ENCODE results near the gene SIAH1.
"Not testable (repeated sequence)": the region's sequence is repeated elsewhere in the genome, so short reads cannot be mapped to it uniquely, and the experiment has no call there.

Gene SIAH1

DNA sequence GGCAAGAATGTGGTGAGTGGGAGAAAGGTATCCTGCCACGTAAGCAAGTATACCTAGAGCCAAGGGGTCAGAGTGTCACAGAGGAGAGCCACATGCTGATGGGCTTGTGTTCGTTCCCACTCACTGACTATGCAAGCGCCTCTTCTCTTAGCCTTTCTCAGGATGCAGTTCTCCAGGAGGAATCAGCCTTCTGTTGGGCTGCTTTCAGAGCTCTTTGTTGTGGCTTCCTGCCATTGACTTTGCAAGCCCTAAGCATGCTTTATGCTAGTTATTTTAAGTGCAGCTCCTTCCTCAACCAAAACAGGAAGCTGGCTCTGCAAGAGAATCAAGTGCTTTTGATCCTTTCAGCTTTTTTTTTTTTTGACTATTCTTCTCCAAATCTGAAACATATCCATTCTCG lies 66.6 kb downstream of the SIAH1 start:
- H3K18ac ChIP-seq (ENCODE audit: low read length) = no peak overlapping the region
- WGBS, 2 donors (ENCODE audit: extremely low coverage in 2 of 2, insufficient read length in 2 of 2, insufficient replicate concordance in 1 of 2) = no CpG with 5 or more reads among the region's 4 CpGs
- H3K4me2 ChIP-seq (ENCODE audit: insufficient read depth, low read length, poor library complexity, severe bottlenecking) = no peak overlapping the region
- no peak overlapping the region for H3K23ac ChIP-seq (ENCODE audit: low read depth, low read length, poor library complexity)
- H3K79me1 ChIP-seq (ENCODE audit: low read depth, low read length) = no peaks in the 10 kb centered on the region
- H2BK12ac ChIP-seq (ENCODE audit: low read length) = no peak overlapping the region
- H3K27me3 ChIP-seq (ENCODE audit: control insufficient read depth in 3 of 3, insufficient read depth in 3 of 3, low read depth in 1 of 3, low read length in 3 of 3) = peaks cover 0 to 2% (median 0%) of the 10 kb centered on the region in 3 experiments
- H4K91ac ChIP-seq (ENCODE audit: low read depth, low read length, poor library complexity) = no peak overlapping the region
- no peak overlapping the region for H4K8ac ChIP-seq (ENCODE audit: low read depth, low read length)
- H2AFZ ChIP-seq (ENCODE audit: low read length) = no peak overlapping the region
- no peak overlapping the region for H3K9ac ChIP-seq (ENCODE audit: low read depth, low read length, poor library complexity)
- no peak overlapping the region for H3K4ac ChIP-seq (ENCODE audit: low read length)
- H3K14ac ChIP-seq (ENCODE audit: low read length) = no peak overlapping the region
- H2BK120ac ChIP-seq (ENCODE audit: low read depth, low read length) = no peak overlapping the region
- no peak overlapping the region for H2AK5ac ChIP-seq (ENCODE audit: low read depth, low read length)
- H3K36me3 ChIP-seq (replicated peaks in 1 of 2; ENCODE audit: control insufficient read depth in 2 of 2, insufficient read depth in 2 of 2, low read length in 2 of 2) = peaks cover 3 to 21% of the 10 kb centered on the region in 2 donors
- H3K4me3 ChIP-seq (ENCODE audit: low read length in 2 of 2) = no peak overlapping the region
- no peaks in the 10 kb centered on the region for H3K9me3 ChIP-seq (replicated peaks in 1 of 2; ENCODE audit: control insufficient read depth in 2 of 2, insufficient read depth in 1 of 2, low read depth in 1 of 2, low read length in 2 of 2)
- no peaks in the 10 kb centered on the region for H3K4me1 ChIP-seq (ENCODE audit: control insufficient read depth in 2 of 2, insufficient read depth in 1 of 2, low read depth in 1 of 2, low read length in 2 of 2)
- no peak overlapping the region for H3K27ac ChIP-seq (replicated peaks; ENCODE audit: low read length)
- no peak overlapping the region for H2BK15ac ChIP-seq (ENCODE audit: low read length)
- DNase-seq (ENCODE audit: low spot score) = no peak
- no peak overlapping the region for H2BK5ac ChIP-seq (ENCODE audit: low read length)

DNA sequence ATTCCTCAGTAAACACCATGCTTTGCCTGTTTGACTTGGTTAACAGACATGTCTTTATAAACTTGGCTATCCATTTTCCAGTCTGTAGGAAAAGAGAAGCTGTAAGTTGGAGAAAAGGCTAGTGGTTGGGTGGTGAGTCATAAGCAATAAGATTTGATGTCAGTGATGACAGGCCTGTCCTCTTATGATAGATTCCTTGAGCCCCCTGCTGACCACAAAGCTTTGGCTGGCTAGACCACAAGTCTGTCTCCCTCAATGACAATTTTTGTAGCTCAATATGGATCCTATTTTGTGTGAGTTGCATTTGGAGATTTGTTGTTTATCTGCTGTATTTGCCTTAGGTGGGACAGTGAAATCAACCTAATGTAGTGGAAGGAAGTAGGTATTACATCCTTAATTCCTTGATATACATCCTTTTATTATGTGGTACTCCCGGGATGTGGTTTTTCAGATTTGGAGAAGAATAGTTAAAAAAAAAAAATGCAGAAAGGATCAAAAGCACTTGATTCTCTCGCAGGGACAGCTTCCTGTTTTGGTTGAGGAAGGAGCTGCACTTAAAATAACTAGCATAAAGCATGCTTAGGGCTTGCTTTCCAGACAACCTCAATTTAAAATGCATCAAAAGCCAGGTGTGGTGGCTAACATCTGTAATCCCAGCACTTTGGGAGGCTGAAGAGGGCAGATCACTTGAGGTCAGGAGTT lies 67.4 kb downstream of the SIAH1 start:
- no peak overlapping the region for H3K14ac ChIP-seq (ENCODE audit: low read length)
- no peak overlapping the region for H2BK5ac ChIP-seq (ENCODE audit: low read length)
- H3K79me1 ChIP-seq (ENCODE audit: low read depth, low read length) = no peaks in the 10 kb centered on the region
- no peak overlapping the region for H3K27ac ChIP-seq (replicated peaks; ENCODE audit: low read length)
- no peak overlapping the region for H3K4me2 ChIP-seq (ENCODE audit: insufficient read depth, low read length, poor library complexity, severe bottlenecking)
- no peak overlapping the region for H3K9ac ChIP-seq (ENCODE audit: low read depth, low read length, poor library complexity)
- H4K8ac ChIP-seq (ENCODE audit: low read depth, low read length) = no peak overlapping the region
- no peak for DNase-seq (ENCODE audit: low spot score)
- H2AFZ ChIP-seq (ENCODE audit: low read length) = no peak overlapping the region
- WGBS, 2 donors (ENCODE audit: extremely low coverage in 2 of 2, insufficient read length in 2 of 2, insufficient replicate concordance in 1 of 2) = no CpG with 5 or more reads among the region's 2 CpGs
- no peak overlapping the region for H2AK5ac ChIP-seq (ENCODE audit: low read depth, low read length)
- H2BK120ac ChIP-seq (ENCODE audit: low read depth, low read length) = no peak overlapping the region
- no peak overlapping the region for H4K91ac ChIP-seq (ENCODE audit: low read depth, low read length, poor library complexity)
- H3K9me3 ChIP-seq (replicated peaks in 1 of 2; ENCODE audit: control insufficient read depth in 2 of 2, insufficient read depth in 1 of 2, low read depth in 1 of 2, low read length in 2 of 2) = peaks cover 0 to 2% of the 10 kb centered on the region in 2 donors
- no peak overlapping the region for H2BK12ac ChIP-seq (ENCODE audit: low read length)
- peaks cover 5 to 25% of the 10 kb centered on the region in 2 donors for H3K36me3 ChIP-seq (replicated peaks in 1 of 2; ENCODE audit: control insufficient read depth in 2 of 2, insufficient read depth in 2 of 2, low read length in 2 of 2)
- H3K4me3 ChIP-seq (ENCODE audit: low read length in 2 of 2) = no peak overlapping the region
- H3K18ac ChIP-seq (ENCODE audit: low read length) = no peak overlapping the region
- H3K27me3 ChIP-seq (ENCODE audit: control insufficient read depth in 3 of 3, insufficient read depth in 3 of 3, low read depth in 1 of 3, low read length in 3 of 3) = peaks cover 0 to 2% (median 0%) of the 10 kb centered on the region in 3 experiments
- H3K4ac ChIP-seq (ENCODE audit: low read length) = no peak overlapping the region
- no peaks in the 10 kb centered on the region for H3K4me1 ChIP-seq (ENCODE audit: control insufficient read depth in 2 of 2, insufficient read depth in 1 of 2, low read depth in 1 of 2, low read length in 2 of 2)
- H3K23ac ChIP-seq (ENCODE audit: low read depth, low read length, poor library complexity) = no peak overlapping the region
- no peak overlapping the region for H2BK15ac ChIP-seq (ENCODE audit: low read length)

DNA sequence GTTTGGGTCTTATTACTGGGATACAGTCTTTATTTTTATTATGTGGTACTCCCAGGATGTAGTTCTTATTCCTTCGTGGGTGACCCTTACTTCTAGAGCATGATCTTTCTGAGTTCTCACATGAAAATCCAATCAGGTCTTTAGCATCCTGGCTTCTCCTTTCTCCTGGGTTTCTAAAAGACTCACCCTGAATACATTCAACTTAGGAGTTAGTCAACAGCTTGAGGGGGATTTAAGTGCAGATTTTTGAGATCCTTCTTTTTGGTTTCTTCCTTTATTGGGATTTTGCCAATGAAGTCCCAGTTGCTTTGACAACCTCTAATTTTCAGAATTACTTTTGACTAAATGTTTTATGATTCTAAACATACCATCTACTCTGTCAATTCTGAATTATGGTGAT lies 68.2 kb downstream of the SIAH1 start:
- Histone ChIP-seq H4K8ac (ENCODE audit: low read depth, low read length) (no peak overlapping the region), H3K4ac (ENCODE audit: low read length) (no peak overlapping the region), H3K27me3 (ENCODE audit: control insufficient read depth in 3 of 3, insufficient read depth in 3 of 3, low read depth in 1 of 3, low read length in 3 of 3) (peaks cover 0 to 2% (median 0%) of the 10 kb centered on the region in 3 experiments), H3K9ac (ENCODE audit: low read depth, low read length, poor library complexity) (no peak overlapping the region), H3K4me3 (ENCODE audit: low read length in 2 of 2) (no peak overlapping the region), H3K4me1 (ENCODE audit: control insufficient read depth in 2 of 2, insufficient read depth in 1 of 2, low read depth in 1 of 2, low read length in 2 of 2) (no peaks in the 10 kb centered on the region), H4K91ac (ENCODE audit: low read depth, low read length, poor library complexity) (no peak overlapping the region), H2AFZ (ENCODE audit: low read length) (no peak overlapping the region), H2BK12ac (ENCODE audit: low read length) (no peak overlapping the region), H2BK120ac (ENCODE audit: low read depth, low read length) (no peak overlapping the region), H2BK15ac (ENCODE audit: low read length) (no peak overlapping the region), H3K23ac (ENCODE audit: low read depth, low read length, poor library complexity) (no peak overlapping the region), H3K27ac (replicated peaks; ENCODE audit: low read length) (no peak overlapping the region), H2BK5ac (ENCODE audit: low read length) (no peak overlapping the region), H3K14ac (ENCODE audit: low read length) (no peak overlapping the region), H3K4me2 (ENCODE audit: insufficient read depth, low read length, poor library complexity, severe bottlenecking) (no peak overlapping the region), H2AK5ac (ENCODE audit: low read depth, low read length) (no peak overlapping the region), H3K36me3 (replicated peaks in 1 of 2; ENCODE audit: control insufficient read depth in 2 of 2, insufficient read depth in 2 of 2, low read length in 2 of 2) (peaks cover 5 to 24% of the 10 kb centered on the region in 2 donors), H3K18ac (ENCODE audit: low read length) (no peak overlapping the region), H3K9me3 (replicated peaks in 1 of 2; ENCODE audit: control insufficient read depth in 2 of 2, insufficient read depth in 1 of 2, low read depth in 1 of 2, low read length in 2 of 2) (peaks cover 3 to 9% of the 10 kb centered on the region in 2 donors), H3K79me1 (ENCODE audit: low read depth, low read length) (no peaks in the 10 kb centered on the region)
- no CpG with 5 or more reads among the region's 1 CpG for WGBS, 2 donors (ENCODE audit: extremely low coverage in 2 of 2, insufficient read length in 2 of 2, insufficient replicate concordance in 1 of 2)
- no peak for DNase-seq (ENCODE audit: low spot score)

DNA sequence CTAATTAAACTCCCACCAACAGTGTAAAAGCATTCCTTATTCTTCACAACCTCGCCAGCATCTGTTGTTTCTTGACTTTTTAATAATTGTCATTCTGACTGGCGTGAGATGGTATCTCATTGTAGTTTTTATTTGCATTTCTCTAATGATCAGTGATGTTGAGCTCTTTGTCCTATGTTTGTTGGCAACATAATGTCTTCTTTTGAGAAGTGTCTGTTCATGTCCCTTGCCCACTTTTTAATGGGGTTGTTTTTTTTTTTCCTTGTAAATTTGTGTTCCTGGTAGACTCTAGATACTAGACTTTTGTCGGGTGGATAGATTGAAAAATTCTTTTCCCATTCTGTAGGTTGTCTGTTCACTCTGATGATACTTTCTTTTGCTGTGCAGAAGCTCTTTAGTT lies 71.3 kb downstream of the SIAH1 start:
- H2BK12ac ChIP-seq (ENCODE audit: low read length); H2BK120ac ChIP-seq (ENCODE audit: low read depth, low read length); H2BK5ac ChIP-seq (ENCODE audit: low read length); H3K79me1 ChIP-seq (ENCODE audit: low read depth, low read length); H3K4me1 ChIP-seq (ENCODE audit: control insufficient read depth in 2 of 2, insufficient read depth in 1 of 2, low read depth in 1 of 2, low read length in 2 of 2); H2AFZ ChIP-seq (ENCODE audit: low read length); DNase-seq (ENCODE audit: low spot score); H3K27ac ChIP-seq (replicated peaks; ENCODE audit: low read length); H3K14ac ChIP-seq (ENCODE audit: low read length); H3K4me2 ChIP-seq (ENCODE audit: insufficient read depth, low read length, poor library complexity, severe bottlenecking); H4K8ac ChIP-seq (ENCODE audit: low read depth, low read length); H3K23ac ChIP-seq (ENCODE audit: low read depth, low read length, poor library complexity); H4K91ac ChIP-seq (ENCODE audit: low read depth, low read length, poor library complexity); H2BK15ac ChIP-seq (ENCODE audit: low read length); H3K4me3 ChIP-seq (ENCODE audit: low read length in 2 of 2); H2AK5ac ChIP-seq (ENCODE audit: low read depth, low read length); H3K4ac ChIP-seq (ENCODE audit: low read length); H3K18ac ChIP-seq (ENCODE audit: low read length); H3K27me3 ChIP-seq (ENCODE audit: control insufficient read depth in 3 of 3, insufficient read depth in 3 of 3, low read depth in 1 of 3, low read length in 3 of 3); H3K9ac ChIP-seq (ENCODE audit: low read depth, low read length, poor library complexity): not testable (repeated sequence)
- Histone ChIP-seq H3K36me3 (replicated peaks in 1 of 2; ENCODE audit: control insufficient read depth in 2 of 2, insufficient read depth in 2 of 2, low read length in 2 of 2) (peaks cover 2 to 44% of the 10 kb centered on the region in 2 donors), H3K9me3 (replicated peaks in 1 of 2; ENCODE audit: control insufficient read depth in 2 of 2, insufficient read depth in 1 of 2, low read depth in 1 of 2, low read length in 2 of 2) (peaks cover 7 to 37% of the 10 kb centered on the region in 2 donors)
- no CpG with 5 or more reads among the region's 3 CpGs for WGBS, 2 donors (ENCODE audit: extremely low coverage in 2 of 2, insufficient read length in 2 of 2, insufficient replicate concordance in 1 of 2)
